ENCODE results near the gene FBXO34.

The FBXO34 gene

DNA sequence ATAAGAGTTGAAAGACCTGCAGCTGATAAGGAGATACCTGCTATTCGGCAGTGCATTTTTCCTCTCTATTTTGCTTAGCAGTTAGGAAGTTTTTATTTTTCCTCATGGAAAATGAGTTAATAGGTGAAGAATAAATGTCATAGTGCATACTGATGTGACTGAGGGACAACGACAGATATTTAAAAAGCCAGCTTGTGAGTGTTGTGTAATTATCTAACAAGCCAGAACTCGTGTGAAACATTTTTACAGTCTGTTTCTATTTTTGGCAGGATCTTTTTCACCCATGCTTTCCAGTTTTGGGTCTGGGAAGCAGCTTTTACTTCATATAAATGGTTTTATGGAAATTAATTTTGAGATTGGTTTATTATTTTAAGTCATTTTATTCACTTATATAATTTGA is 2.9 kb downstream of the FBXO34 start:
- H3K4me2 ChIP-seq (ENCODE audit: insufficient read depth, low read length) = peak overlapping the region; percentile 70
- no peak overlapping the region for H3K27ac ChIP-seq (ENCODE audit: low read length)
- DNase-seq (no peak), ATAC-seq (ENCODE audit: insufficient read depth, low read depth) (no peak)
- TF ChIP-seq, protein P1, sequence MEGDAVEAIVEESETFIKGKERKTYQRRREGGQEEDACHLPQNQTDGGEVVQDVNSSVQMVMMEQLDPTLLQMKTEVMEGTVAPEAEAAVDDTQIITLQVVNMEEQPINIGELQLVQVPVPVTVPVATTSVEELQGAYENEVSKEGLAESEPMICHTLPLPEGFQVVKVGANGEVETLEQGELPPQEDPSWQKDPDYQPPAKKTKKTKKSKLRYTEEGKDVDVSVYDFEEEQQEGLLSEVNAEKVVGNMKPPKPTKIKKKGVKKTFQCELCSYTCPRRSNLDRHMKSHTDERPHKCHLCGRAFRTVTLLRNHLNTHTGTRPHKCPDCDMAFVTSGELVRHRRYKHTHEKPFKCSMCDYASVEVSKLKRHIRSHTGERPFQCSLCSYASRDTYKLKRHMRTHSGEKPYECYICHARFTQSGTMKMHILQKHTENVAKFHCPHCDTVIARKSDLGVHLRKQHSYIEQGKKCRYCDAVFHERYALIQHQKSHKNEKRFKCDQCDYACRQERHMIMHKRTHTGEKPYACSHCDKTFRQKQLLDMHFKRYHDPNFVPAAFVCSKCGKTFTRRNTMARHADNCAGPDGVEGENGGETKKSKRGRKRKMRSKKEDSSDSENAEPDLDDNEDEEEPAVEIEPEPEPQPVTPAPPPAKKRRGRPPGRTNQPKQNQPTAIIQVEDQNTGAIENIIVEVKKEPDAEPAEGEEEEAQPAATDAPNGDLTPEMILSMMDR (IDR thresholded peaks at IDR 0.05; ENCODE audit: borderline replicate concordance, extremely low read depth, low read length, poor library complexity, severe bottlenecking) = no peak
- TF ChIP-seq EZH2 (IDR thresholded peaks at IDR 0.05; ENCODE audit: borderline replicate concordance, low read depth, low read length, severe bottlenecking) = no peak
- H3K9me3 ChIP-seq (ENCODE audit: insufficient read depth, low read length, severe bottlenecking) = no peaks in the 10 kb centered on the region
- H4K20me1 ChIP-seq (ENCODE audit: insufficient read depth, low read length) = peaks cover 36% of the 10 kb centered on the region
- H2AFZ ChIP-seq (ENCODE audit: low read depth, low read length) = no peak overlapping the region
- peaks cover 77% of the 10 kb centered on the region for H3K79me2 ChIP-seq (ENCODE audit: insufficient read depth, low read length)
- peaks cover 11% of the 10 kb centered on the region; the same call in 1 of the 2 replicates for H3K36me3 ChIP-seq (ENCODE audit: insufficient read depth, low read length)
- H3K9ac ChIP-seq (ENCODE audit: low read depth, low read length) = no peak overlapping the region
- H3K4me1 ChIP-seq (ENCODE audit: insufficient read depth, low read length) = peaks cover 53% of the 10 kb centered on the region
- H3K4me3 ChIP-seq (ENCODE audit: low read depth in 1 of 2, low read length in 2 of 2) = 0 out of 4 replicates have a peak overlapping the region, but pooled peaks of 1 of the 2 experiments have one; percentile 9
- no peaks in the 10 kb centered on the region for H3K27me3 ChIP-seq (ENCODE audit: insufficient read depth, low read length, poor library complexity)

DNA sequence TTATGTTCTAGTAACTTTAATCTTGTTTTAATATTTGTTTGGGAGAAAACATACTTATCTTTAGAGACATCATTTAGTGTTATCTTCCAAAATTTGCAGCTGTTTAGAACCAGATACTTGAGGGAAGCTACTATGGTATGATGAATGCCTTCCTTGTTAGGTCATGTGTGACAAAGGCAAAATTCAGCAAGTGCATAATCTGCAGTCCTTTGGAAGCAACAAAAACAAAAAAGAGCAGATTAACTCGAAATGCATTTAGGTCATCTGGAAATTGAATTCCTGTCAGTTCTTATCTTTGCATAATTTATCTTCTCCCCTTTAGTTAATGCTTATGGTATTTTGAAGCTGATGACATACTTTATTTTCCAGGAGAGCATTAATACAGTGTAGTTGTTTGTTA is 3.5 kb downstream of the FBXO34 start:
- Histone ChIP-seq H3K4me3 (ENCODE audit: low read depth in 1 of 2, low read length in 2 of 2) (no peak overlapping the region), H3K79me2 (ENCODE audit: insufficient read depth, low read length) (peaks cover 83% of the 10 kb centered on the region), H3K27ac (ENCODE audit: low read length) (no peak overlapping the region), H2AFZ (ENCODE audit: low read depth, low read length) (no peak overlapping the region), H3K27me3 (ENCODE audit: insufficient read depth, low read length, poor library complexity) (no peaks in the 10 kb centered on the region), H3K9me3 (ENCODE audit: insufficient read depth, low read length, severe bottlenecking) (no peaks in the 10 kb centered on the region), H3K4me2 (ENCODE audit: insufficient read depth, low read length) (no peak overlapping the region), H3K36me3 (ENCODE audit: insufficient read depth, low read length) (peaks cover 17% of the 10 kb centered on the region; the same call in 1 of the 2 replicates), H4K20me1 (ENCODE audit: insufficient read depth, low read length) (peaks cover 42% of the 10 kb centered on the region), H3K4me1 (ENCODE audit: insufficient read depth, low read length) (peaks cover 53% of the 10 kb centered on the region), H3K9ac (ENCODE audit: low read depth, low read length) (no peak overlapping the region)
- DNase-seq (no peak), ATAC-seq (ENCODE audit: insufficient read depth, low read depth) (no peak)
- TF ChIP-seq EZH2 (IDR thresholded peaks at IDR 0.05; ENCODE audit: borderline replicate concordance, low read depth, low read length, severe bottlenecking) = no peak
- TF ChIP-seq, protein P1 (IDR thresholded peaks at IDR 0.05; ENCODE audit: borderline replicate concordance, extremely low read depth, low read length, poor library complexity, severe bottlenecking) = no peak

DNA sequence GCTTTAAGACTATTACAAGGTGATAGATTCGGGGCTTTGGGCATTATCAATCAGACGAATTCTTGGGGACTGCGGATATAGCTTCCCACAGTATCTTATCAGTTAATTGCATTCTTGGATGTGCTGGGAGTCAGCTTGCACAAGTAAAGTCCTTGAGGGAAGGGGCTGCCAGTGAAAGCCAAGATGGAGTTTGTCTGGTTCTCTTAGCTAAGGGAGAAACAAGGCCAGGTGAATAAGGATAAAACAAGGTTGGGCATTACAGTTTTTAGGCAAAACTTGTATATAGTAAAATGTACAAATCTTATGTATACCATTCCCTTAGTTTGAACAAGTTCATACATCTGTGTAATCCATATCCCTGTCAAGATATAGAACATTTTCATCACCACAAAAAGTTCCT is 5.5 kb downstream of the FBXO34 start:
- H3K36me3 ChIP-seq (ENCODE audit: insufficient read depth, low read length) = peaks cover 17% of the 10 kb centered on the region
- ATAC-seq (ENCODE audit: insufficient read depth, low read depth) (no peak), DNase-seq (no peak)
- H3K79me2 ChIP-seq (ENCODE audit: insufficient read depth, low read length) = peaks cover 98% of the 10 kb centered on the region
- H3K9ac ChIP-seq (ENCODE audit: low read depth, low read length) = no peak overlapping the region
- TF ChIP-seq, protein P1 (IDR thresholded peaks at IDR 0.05; ENCODE audit: borderline replicate concordance, extremely low read depth, low read length, poor library complexity, severe bottlenecking) = no peak
- no peak for TF ChIP-seq EZH2 (IDR thresholded peaks at IDR 0.05; ENCODE audit: borderline replicate concordance, low read depth, low read length, severe bottlenecking)
- peaks cover 46% of the 10 kb centered on the region for H3K4me1 ChIP-seq (ENCODE audit: insufficient read depth, low read length)
- no peaks in the 10 kb centered on the region for H3K9me3 ChIP-seq (ENCODE audit: insufficient read depth, low read length, severe bottlenecking)
- no peak overlapping the region for H2AFZ ChIP-seq (ENCODE audit: low read depth, low read length)
- H3K4me2 ChIP-seq (ENCODE audit: insufficient read depth, low read length) = peak overlapping the region; percentile 15; the same call in 1 of the 2 replicates
- H3K4me3 ChIP-seq (ENCODE audit: low read depth in 1 of 2, low read length in 2 of 2) = no peak overlapping the region
- peaks cover 58% of the 10 kb centered on the region for H4K20me1 ChIP-seq (ENCODE audit: insufficient read depth, low read length)
- H3K27me3 ChIP-seq (ENCODE audit: insufficient read depth, low read length, poor library complexity) = no peaks in the 10 kb centered on the region
- no peak overlapping the region for H3K27ac ChIP-seq (ENCODE audit: low read length)
